ENCODE results near the gene PCK1. TPM values are rescaled to one million over a fixed set of nuclear protein-coding genes. Genes with fewer than 3 reads are reported as not detected.

The PCK1 gene
- total RNA-seq, 1 experiment from 2014 or later: 0.49 TPM

GRCh38 chr20:57609086-57609841 lies 48.4 kb downstream of the PCK1 start:
- Histone ChIP-seq H3K9me2 (ENCODE audit: insufficient read depth) (no peaks in the 10 kb centered on the region), H3K9me3 (ENCODE audit: control insufficient read depth in 1 of 2, insufficient read depth in 1 of 2, low read depth in 1 of 2, low read length in 2 of 2) (no peaks in the 10 kb centered on the region), H3K9ac (ENCODE audit: low read length) (no peak overlapping the region), H3K36me3 (ENCODE audit: control insufficient read depth in 1 of 2, insufficient read depth in 2 of 2, low read length in 2 of 2) (no peaks in the 10 kb centered on the region), H3K4me1 (ENCODE audit: control insufficient read depth in 1 of 2, insufficient read depth in 2 of 2, low read length in 2 of 2) (no peaks in the 10 kb centered on the region), H3K79me2 (ENCODE audit: insufficient read depth, low read length) (no peaks in the 10 kb centered on the region), H3K4me3 (replicated peaks in 1 of 2; ENCODE audit: low read depth in 1 of 2, low read length in 2 of 2) (no peak overlapping the region), H3K27me3 (ENCODE audit: insufficient read depth, low read length) (peaks cover 7% of the 10 kb centered on the region; the same call in 1 of the 2 replicates), H4K20me1 (ENCODE audit: insufficient read depth) (no peaks in the 10 kb centered on the region), H3K4me2 (ENCODE audit: low read length) (no peak overlapping the region), H3K27ac (ENCODE audit: low read depth, low read length) (no peak overlapping the region), H2AFZ (ENCODE audit: low read depth, low read length, poor library complexity, severe bottlenecking) (no peak overlapping the region)
- DNase-seq (ENCODE audit: low read depth, low spot score) (no peak), ATAC-seq (no peak)
- no TSS peak for BruUV-seq (replicated peaks)
- RAD21 ChIA-PET (ENCODE audit: low non-redundant PET in 1 of 2, low total read pairs in 2 of 2, uncharacterized antibody in 2 of 2, unreplicated experiment in 2 of 2): no interaction called here
- intact Hi-C loops (cut with micrococcal nuclease): no loop called here
- CTCF ChIA-PET: no interaction called here
- TF ChIP-seq JUND (IDR thresholded peaks at IDR 0.05) (no peak), CTCF (IDR thresholded peaks at IDR 0.05 in 2 of 3, conservative IDR thresholded peaks at IDR 0.05 in 1 of 3; ENCODE audit: borderline replicate concordance in 1 of 3, insufficient read depth in 1 of 3, low read depth in 2 of 3, low read length in 2 of 3) (no peak), SP1 (IDR thresholded peaks at IDR 0.05; ENCODE audit: low read depth) (no peak), ZBTB33 (IDR thresholded peaks at IDR 0.05; ENCODE audit: extremely low read depth, insufficient replicate concordance, low read length) (no peak), EZH2 (IDR thresholded peaks at IDR 0.05) (no peak), ZFX (IDR thresholded peaks at IDR 0.05) (no peak)
- POLR2A ChIA-PET: no interaction called here

Measured in HCT116 (cell line).